ENCODE data around the gene CDK6. TPM values are rescaled to one million over a fixed set of nuclear protein-coding genes. Genes with fewer than 3 reads are reported as not detected.

CDK6 gene
- total and polyA plus RNA-seq, 4 donors: 1.6 to 66.4 (median 12.1) TPM

GRCh38 chr7:92705831-92706230 is 130.5 kb downstream of the CDK6 start:
- no peak overlapping the region for H3K27ac ChIP-seq (ENCODE audit: low read depth in 1 of 2, low read length in 1 of 2)
- no peaks in the 10 kb centered on the region for H3K27me3 ChIP-seq (ENCODE audit: control insufficient read depth in 3 of 3, insufficient read depth in 3 of 3, low read length in 2 of 3)
- H3K4me1 ChIP-seq (ENCODE audit: control insufficient read depth in 5 of 5, insufficient read depth in 5 of 5, low read length in 5 of 5): peaks cover 0 to 5% (median 0%) of the 10 kb centered on the region in 5 donors
- H3K36me3 ChIP-seq (ENCODE audit: control insufficient read depth in 4 of 4, insufficient read depth in 4 of 4, low read length in 4 of 4): peaks cover 0 to 3% (median 0%) of the 10 kb centered on the region in 4 donors
- ATAC-seq (ENCODE audit: insufficient read depth, low FRiP score) (no peak), DNase-seq (no peak)
- no peak for TF ChIP-seq CTCF (IDR thresholded peaks at IDR 0.05; ENCODE audit: control extremely low read depth, extremely low read depth)
- no peak overlapping the region for H3K4me3 ChIP-seq
- no peak overlapping the region for H3K9ac ChIP-seq (ENCODE audit: insufficient read depth in 1 of 2, low read length in 2 of 2)
- 94% methylated on average over 1 of the region's 1 CpG for WGBS, 2 donors
- no peaks in the 10 kb centered on the region for H3K9me3 ChIP-seq (ENCODE audit: control insufficient read depth in 4 of 4, insufficient read depth in 3 of 4, low read length in 3 of 4)

GRCh38 chr7:92704858-92705257 is 131.5 kb downstream of the CDK6 start:
- DNase-seq (no peak), ATAC-seq (ENCODE audit: insufficient read depth, low FRiP score) (no peak)
- Histone ChIP-seq H3K9ac (ENCODE audit: insufficient read depth in 1 of 2, low read length in 2 of 2) (no peak overlapping the region), H3K9me3 (ENCODE audit: control insufficient read depth in 4 of 4, insufficient read depth in 3 of 4, low read length in 3 of 4) (no peaks in the 10 kb centered on the region), H3K27ac (ENCODE audit: low read depth in 1 of 2, low read length in 1 of 2) (no peak overlapping the region), H3K27me3 (ENCODE audit: control insufficient read depth in 3 of 3, insufficient read depth in 3 of 3, low read length in 2 of 3) (no peaks in the 10 kb centered on the region), H3K4me1 (ENCODE audit: control insufficient read depth in 5 of 5, insufficient read depth in 5 of 5, low read length in 5 of 5) (peaks cover 0 to 10% (median 0%) of the 10 kb centered on the region in 5 donors), H3K4me3 (no peak overlapping the region), H3K36me3 (ENCODE audit: control insufficient read depth in 4 of 4, insufficient read depth in 4 of 4, low read length in 4 of 4) (no peaks in the 10 kb centered on the region)
- no peak for TF ChIP-seq CTCF (IDR thresholded peaks at IDR 0.05; ENCODE audit: control extremely low read depth, extremely low read depth)
- WGBS, 2 donors: 82 to 94% methylated on average over 3 of the region's 3 CpGs

GRCh38 chr7:92702535-92702934 is 133.8 kb downstream of the CDK6 start:
- Histone ChIP-seq H3K9me3 (ENCODE audit: control insufficient read depth in 4 of 4, insufficient read depth in 3 of 4, low read length in 3 of 4) (no peaks in the 10 kb centered on the region), H3K27me3 (ENCODE audit: control insufficient read depth in 3 of 3, insufficient read depth in 3 of 3, low read length in 2 of 3) (no peaks in the 10 kb centered on the region), H3K27ac (ENCODE audit: low read depth in 1 of 2, low read length in 1 of 2) (no peak overlapping the region), H3K36me3 (ENCODE audit: control insufficient read depth in 4 of 4, insufficient read depth in 4 of 4, low read length in 4 of 4) (no peaks in the 10 kb centered on the region), H3K4me1 (ENCODE audit: control insufficient read depth in 5 of 5, insufficient read depth in 5 of 5, low read length in 5 of 5) (peaks cover 1 to 27% (median 10%) of the 10 kb centered on the region in 5 donors), H3K4me3 (no peak overlapping the region), H3K9ac (ENCODE audit: insufficient read depth in 1 of 2, low read length in 2 of 2) (no peak overlapping the region)
- DNase-seq: no peak
- WGBS, 2 donors: 82 to 87% methylated on average over 1 of the region's 1 CpG
- no peak for TF ChIP-seq CTCF (IDR thresholded peaks at IDR 0.05; ENCODE audit: control extremely low read depth, extremely low read depth)
- ATAC-seq (ENCODE audit: insufficient read depth, low FRiP score): no peak

- ATAC-seq (ENCODE audit: insufficient read depth, low FRiP score) (no peak), DNase-seq (no peak)
- H3K4me3 ChIP-seq: no peak overlapping the region
- 78 to 86% methylated on average over 4 of the region's 4 CpGs for WGBS, 2 donors
- H3K36me3 ChIP-seq (ENCODE audit: control insufficient read depth in 4 of 4, insufficient read depth in 4 of 4, low read length in 4 of 4): no peaks in the 10 kb centered on the region
- no peak for TF ChIP-seq CTCF (IDR thresholded peaks at IDR 0.05; ENCODE audit: control extremely low read depth, extremely low read depth)
- no peak overlapping the region for H3K9ac ChIP-seq (ENCODE audit: insufficient read depth in 1 of 2, low read length in 2 of 2)
- H3K4me1 ChIP-seq (ENCODE audit: control insufficient read depth in 5 of 5, insufficient read depth in 5 of 5, low read length in 5 of 5): peaks cover 5 to 49% (median 23%) of the 10 kb centered on the region in 5 donors
- no peak overlapping the region for H3K27ac ChIP-seq (ENCODE audit: low read depth in 1 of 2, low read length in 1 of 2)
- H3K9me3 ChIP-seq (ENCODE audit: control insufficient read depth in 4 of 4, insufficient read depth in 3 of 4, low read length in 3 of 4): no peaks in the 10 kb centered on the region
- no peaks in the 10 kb centered on the region for H3K27me3 ChIP-seq (ENCODE audit: control insufficient read depth in 3 of 3, insufficient read depth in 3 of 3, low read length in 2 of 3)
Measured at GRCh38 chr7:92699966-92700514, 136.3 kb downstream of the CDK6 start.

Data from lung (tissue), 12 donors.